Vagina (tissue), 2 donors: Measurements from ENCODE around the gene RGS14. TPM values are rescaled to one million over a fixed set of nuclear protein-coding genes. Genes with fewer than 3 reads are reported as not detected.

Experiments
- DNase-seq, 2 donors: peaks; one replicate each; pipeline ENCODE4 v3.0.0-alpha.2; 2017; ENCODE audit errors: extremely low spot score in 2 of 2
- H3K27ac ChIP-seq: fragments of 200-600 bp; sonication (generic); one replicate; pipeline ENCODE4 v1.5.1; 2019
- H3K27me3 ChIP-seq: fragments of 200-600 bp; sonication (generic); one replicate; pipeline ENCODE4 v1.5.1; 2019
- H3K36me3 ChIP-seq, 2 donors: fragments of 200-600 bp; sonication (generic); one replicate each; pipeline ENCODE4 v1.5.1; 2017 to 2019
- H3K4me1 ChIP-seq: fragments of 200-600 bp; sonication (generic); one replicate; pipeline ENCODE4 v1.5.1; 2019
- H3K4me3 ChIP-seq, 2 donors: fragments of 200-600 bp; sonication (generic); 1 replicate in 1 of 2; 2 replicates in 1 of 2; pipeline ENCODE4 v1.5.1; 2016 to 2019
- H3K9me3 ChIP-seq: fragments of 200-600 bp; sonication (generic); one replicate; pipeline ENCODE4 v1.5.1; 2019
- POLR2A ChIP-seq, 2 donors: fragments of 450-650 bp; IDR thresholded peaks; one replicate each; pipeline ENCODE4 v1.6.1; 2017; ENCODE audit warnings: antibody characterized with exemption in 2 of 2, mild to moderate bottlenecking in 2 of 2, moderate library complexity in 2 of 2
- POLR2AphosphoS5 ChIP-seq, 2 donors: sonication (generic); formaldehyde crosslinking; IDR thresholded peaks; one replicate each; pipeline ENCODE4 v1.9.0; 2017; ENCODE audit warnings: antibody characterized with exemption in 2 of 2, mild to moderate bottlenecking in 2 of 2, low read depth in 1 of 2; ENCODE audit not compliant: insufficient read depth in 1 of 2
- intact Hi-C: fragments of 100-400 bp; cut with DNase I; formaldehyde crosslinking; loops from one replicate; pipeline ENCODE4 v1.15.1; 2023
- total RNA-seq: library from RNA; depleted of rRNA; stranded (reverse); fragments of >200 nt; gene quantifications from one replicate; pipeline ENCODE4 v1.2.3, GENCODE V29; 2016
- TF ChIP-seq, protein P1 (sequence below), 3 experiments: fragments of 450-650 bp in 2 of 3; fragments of 200-600 bp in 1 of 3; sonication (generic) in 1 of 3; IDR thresholded peaks; one replicate each; pipeline ENCODE4 v1.5.1; 2017 to 2019; ENCODE audit warnings: antibody characterized with exemption in 3 of 3, mild to moderate bottlenecking in 2 of 3, moderate library complexity in 2 of 3

Gene RGS14
- total RNA-seq, 1 donor from 2014 or later = 49.1 TPM

DNA sequence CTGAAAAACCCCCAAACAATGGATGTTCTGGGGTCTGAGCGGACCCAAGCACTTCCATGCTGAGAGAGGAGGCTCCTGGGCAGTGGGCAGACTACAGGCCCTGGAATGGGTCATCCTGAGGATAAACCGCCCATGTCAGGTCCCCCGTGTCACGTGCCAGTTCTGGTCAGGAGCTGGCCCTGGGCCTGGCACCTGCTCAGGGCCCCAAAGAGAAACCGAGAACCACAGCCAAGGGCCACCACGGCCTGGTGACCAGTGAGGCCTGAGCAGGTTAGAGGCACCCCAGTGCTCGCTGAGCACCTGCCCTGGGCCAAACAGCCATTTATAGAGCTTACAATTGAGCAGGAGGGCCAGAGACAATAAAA lies 22.0 kb upstream of the RGS14 start:
- H3K36me3 ChIP-seq = peaks cover 6 to 70% of the 10 kb centered on the region in 2 donors
- TF ChIP-seq, protein P1, sequence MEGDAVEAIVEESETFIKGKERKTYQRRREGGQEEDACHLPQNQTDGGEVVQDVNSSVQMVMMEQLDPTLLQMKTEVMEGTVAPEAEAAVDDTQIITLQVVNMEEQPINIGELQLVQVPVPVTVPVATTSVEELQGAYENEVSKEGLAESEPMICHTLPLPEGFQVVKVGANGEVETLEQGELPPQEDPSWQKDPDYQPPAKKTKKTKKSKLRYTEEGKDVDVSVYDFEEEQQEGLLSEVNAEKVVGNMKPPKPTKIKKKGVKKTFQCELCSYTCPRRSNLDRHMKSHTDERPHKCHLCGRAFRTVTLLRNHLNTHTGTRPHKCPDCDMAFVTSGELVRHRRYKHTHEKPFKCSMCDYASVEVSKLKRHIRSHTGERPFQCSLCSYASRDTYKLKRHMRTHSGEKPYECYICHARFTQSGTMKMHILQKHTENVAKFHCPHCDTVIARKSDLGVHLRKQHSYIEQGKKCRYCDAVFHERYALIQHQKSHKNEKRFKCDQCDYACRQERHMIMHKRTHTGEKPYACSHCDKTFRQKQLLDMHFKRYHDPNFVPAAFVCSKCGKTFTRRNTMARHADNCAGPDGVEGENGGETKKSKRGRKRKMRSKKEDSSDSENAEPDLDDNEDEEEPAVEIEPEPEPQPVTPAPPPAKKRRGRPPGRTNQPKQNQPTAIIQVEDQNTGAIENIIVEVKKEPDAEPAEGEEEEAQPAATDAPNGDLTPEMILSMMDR (IDR thresholded peaks at IDR 0.05) = no peak
- no peak for TF ChIP-seq POLR2A (IDR thresholded peaks at IDR 0.05)
- no peak for TF ChIP-seq POLR2AphosphoS5 (IDR thresholded peaks at IDR 0.05; ENCODE audit: insufficient read depth in 1 of 2, low read depth in 1 of 2)
- intact Hi-C loops = no loop called here

DNA sequence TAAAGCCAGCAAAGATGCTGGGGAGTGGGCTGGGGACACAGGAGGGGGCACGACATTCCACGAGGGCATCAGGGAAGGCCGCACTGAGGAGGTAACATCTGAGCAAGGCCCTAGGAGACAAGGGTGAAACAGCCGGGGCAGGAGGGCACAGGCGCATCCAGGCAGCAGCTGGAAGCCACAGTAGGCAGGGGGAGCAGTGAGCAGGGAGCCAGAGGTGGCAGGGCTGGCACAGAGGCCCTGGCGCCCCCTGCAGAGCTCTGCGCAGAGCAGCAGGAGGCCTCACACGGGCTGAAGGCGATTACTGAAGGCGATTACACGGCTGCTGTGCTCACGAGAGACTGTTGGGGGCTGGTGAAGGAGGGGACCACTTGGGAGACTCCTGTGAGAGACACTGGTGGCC lies 21.6 kb upstream of the RGS14 start:
- TF ChIP-seq POLR2A (IDR thresholded peaks at IDR 0.05) = no peak
- TF ChIP-seq, protein P1 (IDR thresholded peaks at IDR 0.05) = no peak
- TF ChIP-seq POLR2AphosphoS5 (IDR thresholded peaks at IDR 0.05; ENCODE audit: insufficient read depth in 1 of 2, low read depth in 1 of 2) = no peak
- H3K27me3 ChIP-seq = no peaks in the 10 kb centered on the region
- intact Hi-C loops = no loop called here
- no peak overlapping the region for H3K4me3 ChIP-seq
- no peak for DNase-seq
- H3K36me3 ChIP-seq = peaks cover 6 to 67% of the 10 kb centered on the region in 2 donors
- H3K9me3 ChIP-seq = no peaks in the 10 kb centered on the region
- no peak overlapping the region for H3K27ac ChIP-seq
- peaks cover 8% of the 10 kb centered on the region for H3K4me1 ChIP-seq

More for the DNA sequence above, 22.0 kb upstream of the RGS14 start:
- Histone ChIP-seq H3K4me1 (peaks cover 8% of the 10 kb centered on the region), H3K4me3 (no peak overlapping the region), H3K27me3 (no peaks in the 10 kb centered on the region), H3K9me3 (no peaks in the 10 kb centered on the region), H3K27ac (no peak overlapping the region)
- DNase-seq = no peak

DNA sequence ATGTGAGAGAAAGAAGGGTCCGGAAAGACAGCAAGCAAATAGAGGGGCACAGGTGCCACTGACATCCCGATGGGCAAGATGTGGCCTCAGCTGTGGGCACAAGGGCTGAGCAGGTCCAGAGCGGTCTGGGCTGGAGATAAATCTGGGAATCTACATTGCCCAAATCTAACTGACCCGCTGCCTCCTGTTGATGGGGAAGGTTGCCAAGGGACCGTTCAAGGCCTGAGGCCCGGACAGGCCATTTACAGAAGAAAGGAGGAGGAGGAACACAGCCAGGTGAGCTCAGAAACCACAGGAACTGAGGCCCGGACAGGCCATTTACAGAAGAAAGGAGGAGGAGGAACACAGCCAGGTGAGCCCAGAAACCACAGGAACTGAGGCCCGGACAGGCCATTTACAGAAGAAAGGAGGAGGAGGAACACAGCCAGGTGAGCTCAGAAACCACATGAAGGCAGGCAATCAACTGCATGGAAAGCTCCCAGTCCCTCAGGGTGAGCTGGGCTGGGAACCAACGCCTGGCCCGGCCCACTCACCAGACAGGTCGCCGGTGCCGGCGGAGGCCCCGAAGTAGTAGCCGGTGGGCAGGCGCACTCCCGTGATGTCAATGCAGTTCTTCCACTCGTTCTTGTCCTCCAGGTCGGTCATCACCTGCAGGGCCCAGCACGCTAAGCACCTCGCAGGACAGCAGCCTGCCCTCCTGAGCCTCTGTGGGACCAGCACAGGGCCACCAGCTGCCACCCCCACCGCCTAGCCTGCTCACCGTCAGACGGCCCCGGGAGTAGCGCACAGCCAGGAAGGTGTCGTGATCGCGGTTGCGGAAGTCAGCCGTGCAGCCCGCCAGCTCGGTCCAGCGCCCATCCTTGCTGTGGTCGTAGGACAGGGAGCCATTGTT lies 20.9 kb upstream of the RGS14 start:
- H3K4me3 ChIP-seq = no peak overlapping the region
- TF ChIP-seq POLR2AphosphoS5 (IDR thresholded peaks at IDR 0.05; ENCODE audit: insufficient read depth in 1 of 2, low read depth in 1 of 2) (no peak), POLR2A (IDR thresholded peaks at IDR 0.05) (no peak)
- TF ChIP-seq, protein P1 (IDR thresholded peaks at IDR 0.05) = no peak

GRCh38 chr5:177338251-177339106 lies 19.2 kb upstream of the RGS14 start:
- intact Hi-C loops = no loop called here
- H3K36me3 ChIP-seq = peaks cover 6 to 55% of the 10 kb centered on the region in 2 donors
- peaks cover 8% of the 10 kb centered on the region for H3K4me1 ChIP-seq
- H3K27me3 ChIP-seq = no peaks in the 10 kb centered on the region
- TF ChIP-seq, protein P1 (IDR thresholded peaks at IDR 0.05) = no peak
- TF ChIP-seq POLR2AphosphoS5 (IDR thresholded peaks at IDR 0.05; ENCODE audit: insufficient read depth in 1 of 2, low read depth in 1 of 2) (no peak), POLR2A (IDR thresholded peaks at IDR 0.05) (no peak)
- no peak for DNase-seq
- H3K9me3 ChIP-seq = no peaks in the 10 kb centered on the region
- no peak overlapping the region for H3K4me3 ChIP-seq
- H3K27ac ChIP-seq = no peak overlapping the region

More for the DNA sequence above, 20.9 kb upstream of the RGS14 start:
- Histone ChIP-seq H3K27me3 (no peaks in the 10 kb centered on the region), H3K27ac (no peak overlapping the region), H3K36me3 (peaks cover 6 to 64% of the 10 kb centered on the region in 2 donors), H3K9me3 (no peaks in the 10 kb centered on the region), H3K4me1 (peaks cover 8% of the 10 kb centered on the region)
- intact Hi-C loops = no loop called here
- DNase-seq = no peak
